GM12878 (cell line): ENCODE results near the gene LRRC3C. TPM values are rescaled to one million over a fixed set of nuclear protein-coding genes. Genes with fewer than 3 reads are reported as not detected.

ENCODE experiments used
- ATAC-seq: fragments of 200-7000 bp; cut with Tn5 transposase; 3 replicates; pipeline ENCODE4 v1.9.1; 2020; ENCODE audit warnings: mild to moderate bottlenecking, moderate library complexity
- BruUV-seq: library from RNA; stranded (reverse); fragments of 400-500 nt; replicated peaks from 2 replicates; lab custom pipeline; 2021; lab: Mats Ljungman, UMichigan
- CTCF ChIA-PET: fragments of 300-600 bp; sonication (Branson Sonifier 250); formaldehyde crosslinking; extraction: SDS; loops from one replicate; lab custom pipeline; 2021; ENCODE audit warnings: inconsistent platforms; lab: Yijun Ruan, JAX
- POLR2A ChIA-PET: fragments of 350-600 bp; formaldehyde crosslinking; extraction: SDS; loops from one replicate; lab custom pipeline; 2021; ENCODE audit warnings: inconsistent platforms; lab: Charles Lee
- RAD21 ChIA-PET: fragments of 300-600 bp; sonication (Branson Sonifier 250); formaldehyde crosslinking; loops from one replicate; lab custom pipeline; 2023; ENCODE audit warnings: antibody characterized with exemption; ENCODE audit not compliant: unreplicated experiment; lab: Charles Lee
- SMC1A ChIA-PET: fragments of 300-600 bp; sonication (Branson Sonifier 250); formaldehyde crosslinking; loops from one replicate; lab custom pipeline; 2023; ENCODE audit not compliant: unreplicated experiment, uncharacterized antibody; lab: Charles Lee
- DNase-seq: peaks from one replicate; pipeline ENCODE4 v3.0.0-alpha.2; 2011; ENCODE audit warnings: low read depth, low spot score
- FAIRE-seq: peaks from 3 replicates; lab custom pipeline; 2011; peaks lifted over from hg19 to GRCh38; lab: Jason Lieb, UNC
- H2AFZ ChIP-seq: 2 replicates; pipeline ENCODE4 v1.6.0; 2011; ENCODE audit warnings: low read depth, low read length, control low read depth; ENCODE audit not compliant: control insufficient read depth
- H3K27ac ChIP-seq: 2 replicates; pipeline ENCODE4 v1.5.1; 2011; ENCODE audit warnings: control low read depth; ENCODE audit not compliant: control insufficient read depth, insufficient read depth
- H3K27me3 ChIP-seq, 2 experiments: replicated peaks in 1 of 2; 2 replicates each; pipeline versions ENCODE4 v1.6.0 to v1.6.1; 2011; ENCODE audit warnings: low read length in 1 of 2; ENCODE audit not compliant: control insufficient read depth in 2 of 2, insufficient read depth in 2 of 2
- H3K36me3 ChIP-seq, 2 experiments: 2 replicates each; pipeline ENCODE4 v1.5.1; 2011; ENCODE audit warnings: low read length in 1 of 2; ENCODE audit not compliant: control insufficient read depth in 2 of 2, insufficient read depth in 2 of 2
- H3K4me1 ChIP-seq: 2 replicates; pipeline ENCODE4 v1.6.1; 2011; ENCODE audit warnings: mild to moderate bottlenecking, low read length, moderate library complexity, mixed read lengths; ENCODE audit not compliant: control insufficient read depth, insufficient read depth
- H3K4me2 ChIP-seq: 2 replicates; pipeline ENCODE4 v1.6.0; 2011; ENCODE audit warnings: control low read depth; ENCODE audit not compliant: control insufficient read depth, insufficient read depth
- H3K4me3 ChIP-seq: fragments of 200-600 bp; sonication (generic); 2 replicates; pipeline ENCODE4 v1.5.1; 2016
- H3K79me2 ChIP-seq: 2 replicates; pipeline ENCODE4 v1.6.0; 2011; ENCODE audit warnings: low read length; ENCODE audit not compliant: control insufficient read depth, insufficient read depth
- H3K9ac ChIP-seq: 2 replicates; pipeline ENCODE4 v1.8.0; 2011; ENCODE audit warnings: low read length, control low read depth, mixed read lengths; ENCODE audit not compliant: control insufficient read depth, insufficient read depth
- H3K9me3 ChIP-seq: replicated peaks from 3 replicates; pipeline ENCODE4 v1.5.1; 2011; ENCODE audit warnings: mild to moderate bottlenecking, low read length; ENCODE audit not compliant: control insufficient read depth, insufficient read depth
- H4K20me1 ChIP-seq: 2 replicates; pipeline ENCODE4 v1.6.0; 2011; ENCODE audit not compliant: control insufficient read depth, insufficient read depth
- CHD2 ChIP-seq: IDR thresholded peaks from 2 replicates; pipeline ENCODE4 v1.6.1; 2011; ENCODE audit warnings: low read depth, low read length, improper control_type of control experiment, borderline replicate concordance
- CREB1 ChIP-seq: IDR thresholded peaks from 2 replicates; pipeline ENCODE4 v1.6.1; 2012; ENCODE audit warnings: low read depth, mild to moderate bottlenecking, inconsistent platforms
- NFXL1 ChIP-seq: fragments of 450-650 bp; IDR thresholded peaks from 2 replicates; pipeline ENCODE4 v1.6.1; 2017; ENCODE audit warnings: antibody characterized with exemption, mild to moderate bottlenecking, borderline replicate concordance
- NR2C1 ChIP-seq: fragments of 450-650 bp; IDR thresholded peaks from 2 replicates; pipeline ENCODE4 v1.6.1; 2017; ENCODE audit warnings: antibody characterized with exemption, mild to moderate bottlenecking, moderate library complexity
- NR2F1 ChIP-seq: fragments of 450-650 bp; conservative IDR thresholded peaks from 2 replicates; pipeline ENCODE4 v1.6.1; 2017; ENCODE audit warnings: mild to moderate bottlenecking
- POLR2A ChIP-seq: IDR thresholded peaks from 2 replicates; pipeline ENCODE4 v1.6.1; 2011; ENCODE audit warnings: low read depth, mild to moderate bottlenecking, low read length
- POLR2AphosphoS5 ChIP-seq: IDR thresholded peaks from 2 replicates; pipeline ENCODE4 v1.6.1; 2011; ENCODE audit warnings: mild to moderate bottlenecking, low read length, inconsistent platforms
- RUNX3 ChIP-seq: IDR thresholded peaks from 2 replicates; pipeline ENCODE4 v1.6.1; 2012; ENCODE audit warnings: low read length, inconsistent platforms
- TAF1 ChIP-seq: IDR thresholded peaks from 2 replicates; pipeline ENCODE4 v1.6.1; 2011; ENCODE audit warnings: mild to moderate bottlenecking, low read depth, low read length, borderline replicate concordance
- USF2 ChIP-seq: IDR thresholded peaks from 2 replicates; pipeline ENCODE4 v1.6.1; 2011; ENCODE audit warnings: low read depth, low read length, improper control_type of control experiment, borderline replicate concordance
- ZNF622 ChIP-seq: fragments of 450-650 bp; IDR thresholded peaks from 2 replicates; pipeline ENCODE4 v1.6.1; 2017; ENCODE audit warnings: mild to moderate bottlenecking, inconsistent platforms
- WGBS: methylation state at CpG from one replicate; pipeline ENCODE4 v1.1.6; 2016; ENCODE audit warnings: low lambda C conversion rate; ENCODE audit not compliant: insufficient replicate concordance, insufficient coverage; ENCODE audit errors: missing lambda C conversion rate; 5-methylcytosine and 5-hydroxymethylcytosine counted together
- in situ Hi-C: fragments of 300-500 bp; cut with MboI; formaldehyde crosslinking; loops from 9 replicates; pipeline ENCODE4 v1.14.3; 2018; ENCODE audit warnings: mixed read lengths
- intact Hi-C: fragments of 100-400 bp; cut with micrococcal nuclease; formaldehyde crosslinking; loops from one replicate; pipeline ENCODE4 v1.14.2; 2022; ENCODE audit not compliant: unreplicated experiment
- polyA plus RNA-seq, 11 experiments: library from polyadenylated mRNA; depleted of rRNA in 4 of 11; unstranded in 6 of 11; stranded (reverse) in 5 of 11; fragments of >200 nt; fragmentation: Nextera tagmentation in 4 of 11; fragmentation: Illumina TruSeq in 1 of 11; extraction: Ambion mirVana in 4 of 11; extraction: Trizol in 1 of 11; gene quantifications; 1 replicate in 1 of 11; 2 replicates in 10 of 11; pipeline versions ENCODE4 v1.2.1 to v1.2.3, GENCODE V29; 2011 to 2016; ENCODE audit warnings: inconsistent platforms in 2 of 11, missing spikeins in 2 of 11, low read depth in 1 of 11
- total RNA-seq, 4 experiments: library from RNA; depleted of rRNA in 3 of 4; stranded (reverse); fragments of >200 nt in 3 of 4; fragmentation: Illumina TruSeq in 1 of 4; extraction: Trizol in 1 of 4; gene quantifications; 2 replicates each; pipeline versions ENCODE4 v1.2.1 to v1.2.3, GENCODE V29; 2013 to 2021

Gene LRRC3C
- total and polyA plus RNA-seq, 10 of the 15 experiments (the other 5 are each of a cell fraction or from before 2014, with no cell fraction given), result not detected

- H3K9me3 ChIP-seq, result no peaks in the 10 kb centered on the region
- H3K36me3 ChIP-seq, result peaks cover 8 to 13% of the 10 kb centered on the region in 2 experiments; a peak in 3 of 4 replicates
- peak overlapping the region; percentile 82 for H3K27ac ChIP-seq
- peak overlapping the region; percentile 89 for H3K4me2 ChIP-seq
- ChIA-PET RAD21 (interaction anchor here (0.9 to 4.2 kb wide), 9 partner anchors 11 to 171 kb away, joined by 3 to 35 read pairs (median 4); partner anchors contain the start of gene PSMD3), POLR2A (interaction anchor here (0.6 to 6.4 kb wide), 12 partner anchors 9 to 371 kb away, joined by 3 to 64 read pairs (median 4); no protein-coding TSS in a partner anchor), SMC1A (interaction anchor here (1.0 to 5.7 kb wide), 6 partner anchors 11 to 151 kb away, joined by 3 to 46 read pairs (median 6); no protein-coding TSS in a partner anchor)
- H3K4me3 ChIP-seq, result peak overlapping the region; percentile 87
- H3K4me1 ChIP-seq, result peaks cover 29% of the 10 kb centered on the region
- no peak overlapping the region for H2AFZ ChIP-seq
- peaks cover 56% of the 10 kb centered on the region for H3K79me2 ChIP-seq
- DNase-seq (no peak), ATAC-seq (peak; percentile 72)
- peak overlapping the region; percentile 83 for H3K9ac ChIP-seq
- in situ Hi-C loops, result no loop called here
- WGBS, result 1% methylated on average over 14 of the region's 15 CpGs
- TSS peak; percentile 51 for BruUV-seq
- no peaks in the 10 kb centered on the region for H3K27me3 ChIP-seq
- peak; percentile 91 for TF ChIP-seq NR2C1
- TF ChIP-seq NFXL1, result no peak
- peak; percentile 74; the same call in 1 of the 2 replicates for TF ChIP-seq POLR2AphosphoS5
- peak; percentile 49; the same call in 1 of the 2 replicates for TF ChIP-seq TAF1
- no peak for TF ChIP-seq ZNF622
- TF ChIP-seq CHD2, result 0 out of 2 replicates have a peak, but pooled peaks have one; percentile 9
- peak; percentile 66 for TF ChIP-seq RUNX3
- no peak for TF ChIP-seq USF2
- TF ChIP-seq NR2F1, result peak; percentile 90
- peak; percentile 55; the same call in 1 of the 2 replicates for TF ChIP-seq POLR2A
- TF ChIP-seq CREB1, result 0 out of 2 replicates have a peak, but pooled peaks have one; percentile 5
- TF ChIP-seq, all 136 proteins: peak for 8
- CTCF ChIA-PET, result interaction anchor here (0.6 to 2.2 kb wide), 8 partner anchors 11 to 81 kb away, joined by 3 to 12 read pairs (median 4); partner anchors contain the start of gene PSMD3
- no peaks in the 10 kb centered on the region for H4K20me1 ChIP-seq
- no peak for FAIRE-seq
- intact Hi-C loops, result loop anchor here (2.0 to 5.0 kb wide), 3 partner anchors 32 to 169 kb away; partner anchors contain the start of gene PSMD3
Measured at GRCh38 chr17:39926588-39927100, 888 bp upstream of the LRRC3C start.
